NCI-H526 treated with DMSO at 0.1 percent for 48 hours (cell line): Measurements from ENCODE around the gene SLC25A10.
"Not testable (repeated sequence)": the region's sequence is repeated elsewhere in the genome, so short reads cannot be mapped to it uniquely, and the experiment has no call there.

Source experiments
- DNase-seq: peaks from one replicate; lab custom pipeline; 2025; lab: John Stamatoyannopoulos, UW

SLC25A10 gene

DNA sequence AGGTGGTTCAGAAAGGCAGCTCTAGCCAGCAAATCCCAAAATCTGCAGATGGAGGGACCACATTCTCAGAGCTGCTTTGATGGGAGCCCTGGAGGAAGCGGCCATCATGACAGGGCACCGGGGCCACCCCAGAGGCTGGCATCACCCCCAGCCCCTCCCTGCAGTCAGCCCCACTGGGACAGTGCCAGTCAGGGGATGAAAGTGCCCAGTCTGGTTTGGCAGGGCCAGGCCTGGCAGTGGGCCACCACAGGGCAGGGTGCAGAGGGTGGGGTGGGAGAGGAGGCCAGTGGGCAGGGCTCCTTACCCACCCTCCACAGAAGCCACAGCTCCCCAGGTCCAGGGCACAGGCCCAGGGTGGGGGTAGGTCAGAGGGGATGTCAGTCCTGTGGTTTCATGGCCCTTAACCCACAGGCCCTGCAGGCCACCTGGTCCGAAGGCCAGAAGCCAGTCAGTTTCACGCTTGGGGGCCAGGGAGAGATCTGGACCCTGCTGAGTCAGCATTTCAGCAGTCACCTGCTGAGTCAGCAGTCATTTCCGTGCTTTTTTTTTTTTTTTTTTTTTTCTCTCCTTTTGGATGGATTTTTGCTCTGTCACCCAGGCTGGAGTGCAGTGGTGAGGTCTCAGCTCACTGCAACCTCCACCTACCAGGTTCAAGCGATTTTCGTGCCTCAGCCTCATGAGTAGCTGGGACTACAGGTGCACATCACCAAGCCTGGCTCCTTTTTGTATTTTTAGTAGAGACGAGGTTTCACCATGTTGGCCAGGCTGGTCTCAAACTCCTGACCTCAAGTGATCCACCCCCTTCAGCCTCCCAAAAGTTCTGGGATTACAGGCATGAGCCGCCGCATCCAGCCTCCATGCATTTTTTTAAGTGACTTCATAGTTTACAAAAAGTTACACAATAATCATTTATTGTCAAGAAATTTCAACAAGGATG is 10.4 kb downstream of the SLC25A10 start:
- no peak for DNase-seq

DNA sequence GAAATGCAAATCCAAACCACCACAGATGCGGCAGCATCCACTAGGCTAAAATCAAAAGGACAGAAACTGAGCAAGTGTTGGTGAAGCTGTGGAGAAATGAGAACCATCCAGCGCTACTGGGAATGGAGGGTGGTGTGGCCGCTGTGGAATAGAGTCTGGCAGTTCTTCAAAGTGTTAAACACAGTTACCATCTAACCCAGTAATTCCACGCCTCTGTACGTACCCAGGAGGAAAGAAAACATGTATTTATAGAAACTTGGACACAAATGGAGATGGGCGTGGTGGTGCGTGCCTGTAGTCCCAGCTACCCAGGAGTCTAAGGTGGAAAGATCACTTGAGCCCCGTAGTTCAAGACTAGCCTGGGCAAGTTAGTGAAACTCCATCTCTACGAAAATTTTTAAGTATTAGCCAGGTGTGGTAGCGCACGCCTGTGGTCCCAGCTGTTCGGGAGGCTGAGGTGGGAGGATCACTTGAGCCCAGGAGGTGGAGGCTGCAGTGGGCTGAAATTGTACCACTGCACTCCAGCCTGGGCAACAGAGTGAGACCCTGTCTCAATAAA is 11.6 kb downstream of the SLC25A10 start:
- DNase-seq, result peak; percentile 21

DNA sequence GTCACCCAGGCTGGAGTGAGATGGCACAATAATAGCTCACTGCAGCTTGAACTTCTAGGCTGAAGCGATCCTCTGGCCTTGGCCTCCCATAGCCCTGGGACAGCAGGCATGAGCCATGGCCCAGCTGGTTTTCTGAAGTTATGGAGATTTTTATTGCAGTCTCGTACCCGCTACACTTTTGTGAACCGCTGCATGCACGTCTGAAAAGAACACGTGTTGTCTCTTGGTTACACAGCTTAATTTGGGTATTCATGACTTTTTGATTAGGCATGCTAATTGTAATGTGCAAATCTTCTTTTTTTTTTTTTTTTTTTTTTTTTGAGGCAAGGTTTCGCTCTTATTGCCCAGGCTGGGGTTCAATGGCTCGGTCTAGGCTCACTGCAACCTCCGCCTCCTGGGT is 13.4 kb downstream of the SLC25A10 start:
- peak; percentile 44 for DNase-seq

DNA sequence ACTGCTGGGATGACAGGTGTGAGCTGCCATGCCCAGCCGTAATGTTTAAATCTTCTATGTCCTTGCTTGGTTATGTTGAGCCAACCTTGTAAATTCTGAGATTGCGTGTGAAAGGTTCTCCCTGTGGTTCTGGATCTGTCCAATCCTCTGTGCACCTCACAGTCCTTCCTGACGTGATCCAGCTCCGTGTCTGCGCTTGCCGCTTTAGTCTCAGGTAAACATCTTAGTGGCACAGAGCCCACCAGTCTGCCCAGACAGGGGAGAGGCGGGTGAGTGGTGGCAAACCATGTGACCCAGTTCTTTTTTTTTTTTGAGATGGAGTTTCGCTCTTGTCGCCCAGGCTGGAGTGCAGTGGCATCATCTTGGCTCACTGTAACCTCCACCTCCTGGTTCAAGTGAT is 13.9 kb downstream of the SLC25A10 start:
- no peak for DNase-seq

DNA sequence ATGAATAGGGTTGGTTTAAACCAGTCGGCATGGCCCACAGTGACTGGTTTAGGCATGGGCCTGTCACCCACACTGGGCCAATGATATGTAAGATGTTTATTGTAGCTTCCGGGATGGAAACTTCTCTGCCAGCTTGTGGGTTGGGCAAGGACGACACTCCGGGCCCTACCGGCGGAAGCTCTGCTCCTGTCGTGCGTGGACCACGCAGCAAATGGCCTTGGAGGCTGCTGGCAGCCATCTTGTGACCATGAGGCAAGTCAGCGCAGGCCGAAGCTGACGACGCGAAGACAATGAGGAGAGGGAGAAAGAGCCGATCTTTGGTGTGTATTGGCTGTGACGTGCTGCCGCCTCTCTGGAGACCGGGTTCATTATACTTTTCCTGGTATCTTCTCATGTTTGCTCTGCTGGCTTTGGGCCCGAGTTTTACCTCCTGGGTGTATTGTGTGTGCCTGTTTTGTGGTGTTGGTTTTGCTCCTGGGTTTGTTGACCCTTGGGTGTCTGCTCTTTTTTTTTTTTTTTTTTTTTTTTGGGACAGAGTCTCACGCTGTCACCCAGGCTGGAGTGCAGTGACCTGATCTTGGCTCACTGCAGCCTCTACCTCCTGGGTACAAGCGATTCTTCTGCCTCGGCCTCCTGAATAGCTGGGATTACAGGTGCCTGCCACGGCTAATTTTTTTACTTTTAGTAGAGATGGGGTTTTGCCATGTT is 15.4 kb downstream of the SLC25A10 start:
- no peak for DNase-seq

DNA sequence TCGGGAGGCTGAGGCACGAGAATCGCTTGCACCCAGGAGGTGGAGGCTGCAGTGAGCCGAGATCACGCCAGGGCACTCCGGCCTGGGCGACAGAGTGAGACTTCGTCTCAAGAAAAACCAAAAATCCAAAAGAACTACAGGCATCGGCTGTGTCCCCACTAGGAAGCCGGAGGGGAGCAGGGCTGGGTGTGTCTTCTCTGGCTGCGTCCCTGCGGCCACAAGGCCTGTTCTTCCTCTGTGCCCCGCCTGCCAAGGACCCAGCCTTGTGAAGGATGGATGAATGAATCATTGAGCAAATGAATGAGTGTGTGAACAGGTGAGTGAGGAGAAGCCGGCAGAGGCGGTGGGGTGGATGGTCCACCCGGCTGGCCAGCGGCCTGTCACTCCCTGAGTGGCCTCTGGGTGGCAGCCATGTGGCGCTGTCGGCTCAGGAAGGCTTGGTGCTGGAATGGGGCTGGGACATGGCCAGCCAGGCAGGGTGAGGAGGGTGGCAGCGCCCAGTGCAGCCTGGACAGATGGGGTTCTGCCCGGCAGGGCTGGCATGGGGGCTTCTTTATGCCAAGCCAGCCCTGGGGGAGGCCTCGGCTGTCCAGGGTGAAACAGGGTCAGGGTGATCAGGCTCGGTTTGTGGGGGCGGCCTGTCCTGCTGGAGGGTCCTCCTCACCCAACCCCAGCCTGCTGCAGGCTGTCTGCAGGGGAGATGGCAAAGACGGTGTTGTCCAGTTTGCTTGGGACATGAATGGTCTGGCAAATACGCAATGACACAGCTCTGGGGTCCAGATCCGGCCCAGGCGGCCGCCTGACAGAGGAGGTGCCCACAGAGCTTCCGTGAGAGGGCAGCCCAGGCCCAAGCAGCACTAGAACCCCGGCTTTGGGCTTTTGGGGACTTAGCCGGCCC is 21.7 kb downstream of the SLC25A10 start:
- peak; percentile 38 for DNase-seq

DNA sequence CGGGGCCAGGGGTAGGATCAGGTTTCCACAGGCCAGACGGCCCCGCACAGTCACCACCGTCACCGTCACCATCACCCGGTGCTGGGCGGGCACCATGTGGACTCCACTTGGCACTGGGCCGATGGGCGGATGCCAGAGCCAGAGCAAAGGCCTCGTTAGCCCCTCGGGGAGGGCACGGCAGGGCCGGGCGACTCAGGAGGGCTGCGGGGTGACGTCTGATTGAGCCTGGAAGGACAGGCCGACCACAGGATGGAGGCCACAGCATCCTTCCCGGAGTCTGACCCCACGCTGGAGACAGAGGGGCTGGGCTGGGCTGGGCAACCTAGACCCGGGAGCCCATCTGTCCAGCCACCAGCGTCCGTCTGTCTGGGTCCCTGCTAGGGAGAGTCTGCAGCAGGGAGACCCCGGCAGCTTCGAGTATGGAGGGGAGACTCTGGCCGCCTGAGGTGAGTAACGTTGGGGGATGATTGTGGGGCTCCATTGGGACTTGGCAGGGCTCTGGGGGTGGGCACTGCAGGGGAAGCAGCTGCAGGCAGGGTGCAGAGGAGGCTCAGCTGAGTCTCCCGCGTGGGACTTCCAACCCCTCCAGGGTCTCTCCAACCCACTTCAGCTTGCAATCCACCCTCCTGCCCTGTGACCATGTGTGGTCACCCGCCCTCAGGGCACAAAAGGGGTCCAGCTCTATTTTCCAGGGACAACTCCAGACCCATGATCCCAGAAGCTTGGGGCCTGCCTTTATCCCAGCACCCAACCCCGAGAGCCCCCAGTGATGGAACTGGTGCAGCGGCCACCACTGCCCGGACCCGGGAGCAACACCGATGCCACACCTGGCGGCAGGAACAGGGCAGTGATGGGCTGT is 22.6 kb downstream of the SLC25A10 start:
- no peak for DNase-seq

DNA sequence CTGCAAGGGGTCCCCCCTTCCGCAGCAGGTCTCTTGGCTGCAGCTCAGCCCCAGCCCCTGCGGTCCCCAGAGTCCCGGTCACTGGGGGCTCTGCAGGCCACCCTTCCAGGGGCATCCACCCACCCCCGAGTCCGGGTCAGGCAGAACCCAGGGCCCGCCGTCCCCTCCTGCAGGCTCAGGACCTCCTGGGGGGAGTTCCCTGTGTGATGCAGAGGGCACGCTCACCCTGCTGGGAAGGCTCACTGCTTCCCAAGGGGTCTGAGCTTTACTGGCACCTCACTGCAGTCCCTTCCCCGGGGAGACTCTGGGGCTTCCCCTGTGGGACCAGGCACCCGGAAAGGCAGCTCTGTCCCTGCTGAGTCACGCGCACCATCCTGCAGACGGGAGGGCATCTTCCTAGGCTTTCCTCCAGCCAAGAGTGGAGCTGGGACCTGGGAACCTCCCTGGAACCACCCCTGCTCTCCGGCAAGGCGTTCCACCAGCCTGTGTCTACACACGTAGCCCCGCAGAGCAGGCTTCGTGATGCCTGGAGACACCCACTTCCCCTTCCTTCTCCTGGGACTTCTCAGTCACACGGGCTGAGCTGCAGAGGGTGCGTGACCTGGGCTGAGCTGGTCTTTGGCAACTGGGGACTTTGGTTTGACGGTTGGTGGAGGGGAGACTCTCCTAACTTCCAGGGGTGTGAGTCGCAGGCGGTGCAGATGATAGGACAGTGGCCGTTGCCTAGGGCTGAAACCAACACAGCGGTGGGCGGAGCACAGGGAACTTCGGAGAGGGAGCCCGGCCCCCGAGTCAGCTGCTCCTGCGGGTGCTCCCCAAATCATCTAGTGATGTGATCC is 23.4 kb downstream of the SLC25A10 start:
- DNase-seq, result peak; percentile 66

DNA sequence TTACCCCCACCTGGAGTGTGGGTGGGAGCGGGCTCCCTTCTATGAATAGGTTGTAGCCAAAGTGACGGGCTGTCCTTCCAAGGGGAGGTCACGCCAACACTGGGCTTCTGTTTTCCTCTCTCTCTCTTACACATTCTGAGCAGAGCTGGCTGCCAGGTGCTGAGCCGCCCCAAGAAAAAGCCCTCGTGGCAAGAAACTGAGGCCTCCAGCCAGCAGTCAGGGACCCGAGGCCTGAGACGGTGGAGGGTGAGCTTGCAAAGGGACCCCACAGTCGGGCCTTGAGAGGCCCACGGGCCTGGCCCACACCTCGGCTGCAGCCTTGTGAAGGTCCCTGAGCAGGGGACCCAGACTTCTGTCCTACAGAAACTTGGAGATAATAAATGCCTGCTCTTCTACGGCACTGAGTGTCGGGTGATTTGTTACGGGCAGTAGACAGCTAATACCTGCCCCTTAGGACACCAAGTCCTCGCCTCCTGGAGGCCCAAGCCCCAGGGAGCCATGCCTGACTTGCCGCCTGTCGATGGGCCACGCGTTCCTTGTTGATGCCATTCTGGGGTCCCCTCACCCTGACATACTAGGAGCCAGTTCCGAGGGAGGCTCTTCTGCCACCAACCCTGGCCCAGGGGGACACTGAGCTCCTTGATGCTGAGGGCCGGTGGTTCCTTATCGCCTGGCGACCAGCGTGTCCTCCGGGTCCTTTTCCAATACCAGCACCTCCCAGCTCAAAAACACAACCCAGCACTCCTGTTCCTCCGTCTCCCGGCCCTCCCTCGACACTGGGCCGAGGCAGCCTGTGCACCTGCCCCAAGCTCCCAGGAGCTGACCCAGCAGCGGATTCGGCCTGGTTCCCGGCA is 26.1 kb downstream of the SLC25A10 start:
- no peak for DNase-seq

DNA sequence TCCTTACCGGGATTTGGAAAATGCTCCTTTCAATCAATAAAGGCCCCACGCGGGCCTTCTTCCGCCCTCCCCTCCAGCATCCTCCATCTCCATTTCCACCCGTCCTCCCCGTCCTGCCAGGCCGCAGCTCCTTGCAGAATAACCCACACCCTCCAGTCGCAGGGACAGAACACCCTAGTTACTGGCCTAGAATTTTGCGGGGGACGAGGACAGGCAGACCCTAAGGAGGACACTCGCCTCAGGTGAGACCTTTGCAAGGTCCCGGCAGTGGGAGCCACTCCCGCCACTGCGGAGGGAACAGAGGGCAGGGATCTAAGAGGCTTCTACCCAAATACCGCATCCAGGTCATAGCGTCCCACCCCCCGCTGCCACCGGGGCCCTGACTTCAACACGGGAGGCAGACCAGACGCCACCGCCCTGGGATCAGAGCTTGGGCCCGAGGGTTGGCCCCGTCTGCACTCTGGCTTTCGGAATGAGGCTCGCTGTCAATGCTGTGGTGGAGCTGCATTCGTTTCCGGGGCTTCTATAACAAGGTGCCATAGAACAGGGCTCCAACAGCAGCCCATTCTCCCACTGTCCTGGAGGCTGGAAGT is 26.8 kb downstream of the SLC25A10 start:
- DNase-seq, result no peak

DNA sequence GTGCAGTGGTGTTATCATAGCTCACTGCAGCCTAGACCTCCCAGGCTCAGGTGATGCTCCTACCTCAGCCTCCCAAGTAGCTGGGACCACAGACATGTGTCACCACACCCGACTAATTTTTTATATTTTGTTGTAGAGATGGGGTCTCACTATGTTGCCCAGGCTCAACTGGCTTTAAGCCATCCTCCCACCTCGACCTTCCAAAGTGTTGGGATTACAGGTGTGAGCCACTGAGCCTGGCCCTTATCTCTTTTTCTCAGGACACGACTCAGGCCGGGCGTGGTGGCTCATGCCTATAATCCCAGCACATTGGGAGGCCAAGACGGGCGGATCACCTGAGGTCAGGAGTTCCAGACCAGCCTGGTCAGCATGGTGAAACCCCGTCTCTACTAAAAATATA is 27.5 kb downstream of the SLC25A10 start:
- DNase-seq, result not testable (repeated sequence)

DNA sequence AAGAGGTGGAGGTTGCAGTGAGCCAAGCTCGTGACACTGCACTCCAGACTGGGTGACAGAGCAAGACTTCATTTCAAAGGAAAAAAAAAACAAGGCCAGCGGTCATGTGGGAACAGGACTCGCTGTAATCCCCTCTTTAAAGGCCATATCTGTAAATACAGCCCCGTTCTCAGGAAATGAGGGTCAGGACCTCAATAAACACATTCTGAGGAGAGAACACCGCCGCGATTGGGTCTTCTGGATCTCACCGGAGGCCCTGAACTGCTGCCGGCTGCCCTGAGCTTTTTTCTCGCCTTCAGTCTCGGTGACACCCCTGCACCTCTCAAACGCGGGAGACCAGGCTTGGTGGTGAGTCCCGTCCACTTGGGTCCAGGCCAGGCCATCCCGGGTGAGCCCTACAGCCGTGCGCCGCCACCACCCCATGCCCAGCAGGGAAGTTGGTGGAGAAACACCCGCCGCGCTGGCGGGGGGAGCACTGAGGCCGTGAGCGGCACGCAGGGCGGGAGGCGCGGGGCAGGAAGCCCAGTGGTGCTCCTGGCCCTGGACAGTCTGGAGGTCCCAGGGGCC is 28.4 kb downstream of the SLC25A10 start:
- no peak for DNase-seq

DNA sequence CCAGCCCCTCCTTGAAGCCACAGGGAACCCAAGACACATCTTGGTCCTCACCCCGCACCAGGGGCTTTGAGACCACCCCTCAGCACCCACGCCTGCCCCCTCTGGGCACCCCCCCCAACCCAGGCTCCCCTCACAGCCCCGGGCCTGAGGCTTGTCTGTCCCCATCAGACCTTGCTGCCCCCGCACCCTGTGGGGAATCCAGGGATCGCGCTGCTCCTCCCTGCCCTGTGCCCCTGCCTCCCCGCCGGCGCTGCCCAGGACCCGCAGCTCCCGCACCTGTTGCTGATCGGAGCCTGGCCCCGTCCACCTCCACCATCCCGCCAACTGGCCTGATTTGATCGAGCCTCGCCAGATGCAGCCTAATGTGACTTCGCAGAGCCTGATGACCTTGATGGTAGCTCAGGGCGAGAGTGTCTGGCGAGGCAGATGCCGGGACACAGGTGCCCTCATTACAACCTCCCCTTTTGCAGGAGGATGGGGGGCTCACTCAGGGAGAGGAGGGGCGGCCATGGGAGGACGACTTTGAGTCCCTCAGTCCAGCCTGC is 29.0 kb downstream of the SLC25A10 start:
- DNase-seq, result no peak

DNA sequence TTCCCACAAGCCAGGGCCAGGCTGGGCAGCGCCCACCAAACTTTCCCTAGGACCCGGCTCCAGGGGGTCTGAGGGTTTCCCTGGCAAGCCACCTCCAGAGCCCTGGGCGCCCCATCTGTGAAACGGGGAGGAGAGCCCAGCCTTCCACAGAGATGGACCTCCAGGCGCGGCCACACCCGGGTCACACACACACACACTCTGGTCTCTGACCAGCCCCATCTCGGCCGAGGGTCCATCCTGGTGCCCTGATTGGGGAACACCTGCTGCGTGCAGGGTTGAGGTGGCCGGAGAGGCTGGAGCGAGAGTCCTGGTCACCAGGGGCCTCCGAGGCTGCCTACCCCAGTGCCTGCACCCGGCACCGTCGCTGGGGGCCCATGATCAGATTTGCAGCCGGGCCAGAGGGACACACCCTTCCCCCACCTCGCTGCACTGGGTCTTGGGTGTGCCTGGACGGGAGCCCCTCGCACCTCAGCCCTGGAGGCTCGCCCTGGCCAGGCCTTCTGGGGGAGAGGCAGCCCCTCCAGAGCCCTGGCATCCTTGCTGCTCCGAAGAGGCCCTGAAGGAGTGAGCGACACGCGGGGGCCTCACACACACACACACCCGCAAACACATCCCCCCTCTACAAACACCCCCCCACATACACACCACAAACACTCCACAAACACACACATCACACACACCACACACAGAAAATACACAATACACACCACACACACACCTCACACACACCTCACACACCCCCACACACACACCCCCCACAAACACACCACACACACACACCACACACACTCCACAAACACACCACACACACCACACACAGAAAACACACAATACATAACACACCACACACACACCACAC is 29.7 kb downstream of the SLC25A10 start:
- no peak for DNase-seq
